Lower lobe of right lung (tissue), 2 donors: ENCODE data around the gene C9orf50. TPM values are rescaled to one million over a fixed set of nuclear protein-coding genes. Genes with fewer than 3 reads are reported as not detected.
A peak's percentile ranks its signal among the peaks of the same experiment; 100 is the strongest.

Experiments used
- ATAC-seq, 2 donors: fragments of 200-7000 bp; cut with Tn5 transposase; one replicate each; pipeline ENCODE4 v1.9.1; 2020 to 2022; ENCODE audit warnings: mild to moderate bottlenecking in 2 of 2, moderate library complexity in 2 of 2
- DNase-seq: peaks from one replicate; pipeline ENCODE4 v3.0.0-alpha.2; 2020
- H3K27ac ChIP-seq: fragments of 200-600 bp; one replicate; pipeline ENCODE4 v1.8.0; 2022
- H3K27me3 ChIP-seq: fragments of 200-600 bp; one replicate; pipeline ENCODE4 v1.8.0; 2022; ENCODE audit warnings: low read depth
- H3K36me3 ChIP-seq: fragments of 200-600 bp; one replicate; pipeline ENCODE4 v1.8.0; 2022; ENCODE audit warnings: mild to moderate bottlenecking
- H3K4me1 ChIP-seq: fragments of 200-600 bp; one replicate; pipeline ENCODE4 v1.8.0; 2022
- H3K4me3 ChIP-seq: fragments of 200-600 bp; one replicate; pipeline ENCODE4 v1.8.0; 2022; ENCODE audit warnings: mild to moderate bottlenecking
- H3K9me3 ChIP-seq: fragments of 200-600 bp; one replicate; pipeline ENCODE4 v1.8.0; 2022
- intact Hi-C: fragments of 100-400 bp; cut with DNase I; formaldehyde crosslinking; loops from one replicate; pipeline ENCODE4 v1.11.0; 2022
- total RNA-seq: library from RNA; stranded (reverse); fragmentation: NEBNext Ultra II Directional; extraction: Animal tissue kit (Norgen Biotek cat#: 25700); gene quantifications from one replicate; pipeline ENCODE4 v1.2.1, GENCODE V29; 2021
- TF ChIP-seq, protein P1 (sequence below): fragments of 200-600 bp; IDR thresholded peaks from one replicate; pipeline ENCODE4 v1.8.0; 2022; ENCODE audit warnings: antibody characterized with exemption, mild to moderate bottlenecking
- donor health status: DM: no; HTN: yes; CAD: no; lungs with severe emphysema.

The C9orf50 gene
- total RNA-seq, 1 donor from 2014 or later, result not detected

- intact Hi-C loops, result no loop called here
- no peak for DNase-seq
- ATAC-seq, result no peak
- TF ChIP-seq, protein P1, sequence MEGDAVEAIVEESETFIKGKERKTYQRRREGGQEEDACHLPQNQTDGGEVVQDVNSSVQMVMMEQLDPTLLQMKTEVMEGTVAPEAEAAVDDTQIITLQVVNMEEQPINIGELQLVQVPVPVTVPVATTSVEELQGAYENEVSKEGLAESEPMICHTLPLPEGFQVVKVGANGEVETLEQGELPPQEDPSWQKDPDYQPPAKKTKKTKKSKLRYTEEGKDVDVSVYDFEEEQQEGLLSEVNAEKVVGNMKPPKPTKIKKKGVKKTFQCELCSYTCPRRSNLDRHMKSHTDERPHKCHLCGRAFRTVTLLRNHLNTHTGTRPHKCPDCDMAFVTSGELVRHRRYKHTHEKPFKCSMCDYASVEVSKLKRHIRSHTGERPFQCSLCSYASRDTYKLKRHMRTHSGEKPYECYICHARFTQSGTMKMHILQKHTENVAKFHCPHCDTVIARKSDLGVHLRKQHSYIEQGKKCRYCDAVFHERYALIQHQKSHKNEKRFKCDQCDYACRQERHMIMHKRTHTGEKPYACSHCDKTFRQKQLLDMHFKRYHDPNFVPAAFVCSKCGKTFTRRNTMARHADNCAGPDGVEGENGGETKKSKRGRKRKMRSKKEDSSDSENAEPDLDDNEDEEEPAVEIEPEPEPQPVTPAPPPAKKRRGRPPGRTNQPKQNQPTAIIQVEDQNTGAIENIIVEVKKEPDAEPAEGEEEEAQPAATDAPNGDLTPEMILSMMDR, result no peak
- Histone ChIP-seq H3K9me3 (no peaks in the 10 kb centered on the region), H3K27ac (peak overlapping the region; percentile 87), H3K36me3 (peaks cover 5% of the 10 kb centered on the region), H3K27me3 (no peaks in the 10 kb centered on the region), H3K4me3 (peak overlapping the region; percentile 77), H3K4me1 (peaks cover 62% of the 10 kb centered on the region)
Measured at GRCh38 chr9:129627556-129628440, 6.9 kb upstream of the C9orf50 start.

- intact Hi-C loops, result no loop called here
- Histone ChIP-seq H3K27ac (peak overlapping the region; percentile 87), H3K4me1 (peaks cover 62% of the 10 kb centered on the region), H3K36me3 (no peaks in the 10 kb centered on the region), H3K4me3 (peak overlapping the region; percentile 77), H3K9me3 (no peaks in the 10 kb centered on the region), H3K27me3 (no peaks in the 10 kb centered on the region)
- no peak for DNase-seq
- TF ChIP-seq, protein P1, result no peak
- ATAC-seq, result peak; percentile 6 to 10
Measured at GRCh38 chr9:129626625-129627284, 5.9 kb upstream of the C9orf50 start.

- intact Hi-C loops, result no loop called here
- TF ChIP-seq, protein P1, result no peak
- ATAC-seq (peak; percentile 96 to 97), DNase-seq (peak; percentile 92)
- Histone ChIP-seq H3K4me1 (peaks cover 59% of the 10 kb centered on the region), H3K27ac (peak within 1 kb of the TSS; percentile 87), H3K4me3 (peak within 1 kb of the TSS; percentile 77), H3K36me3 (no peaks in the 10 kb centered on the region), H3K27me3 (peaks cover 3% of the 10 kb centered on the region), H3K9me3 (no peaks in the 10 kb centered on the region)
Measured at GRCh38 chr9:129626079-129626624, 5.3 kb upstream of the C9orf50 start, which contains the start of gene NTMT1. NTMT1 (plus strand) TSS chr9:129626163; CDS start chr9:129632704, 6,541 bp downstream.

- DNase-seq (no peak), ATAC-seq (peak in 1 of 2 donors; percentile 5)
- TF ChIP-seq, protein P1, result no peak
- H3K4me3 ChIP-seq, result no peak overlapping the region
- H3K27ac ChIP-seq, result peak overlapping the region; percentile 87
- intact Hi-C loops, result no loop called here
- H3K27me3 ChIP-seq, result peaks cover 14% of the 10 kb centered on the region
- H3K9me3 ChIP-seq, result no peaks in the 10 kb centered on the region
- no peaks in the 10 kb centered on the region for H3K36me3 ChIP-seq
- peaks cover 54% of the 10 kb centered on the region for H3K4me1 ChIP-seq
Measured at GRCh38 chr9:129624947-129625346, 4.0 kb upstream of the C9orf50 start.

DNA sequence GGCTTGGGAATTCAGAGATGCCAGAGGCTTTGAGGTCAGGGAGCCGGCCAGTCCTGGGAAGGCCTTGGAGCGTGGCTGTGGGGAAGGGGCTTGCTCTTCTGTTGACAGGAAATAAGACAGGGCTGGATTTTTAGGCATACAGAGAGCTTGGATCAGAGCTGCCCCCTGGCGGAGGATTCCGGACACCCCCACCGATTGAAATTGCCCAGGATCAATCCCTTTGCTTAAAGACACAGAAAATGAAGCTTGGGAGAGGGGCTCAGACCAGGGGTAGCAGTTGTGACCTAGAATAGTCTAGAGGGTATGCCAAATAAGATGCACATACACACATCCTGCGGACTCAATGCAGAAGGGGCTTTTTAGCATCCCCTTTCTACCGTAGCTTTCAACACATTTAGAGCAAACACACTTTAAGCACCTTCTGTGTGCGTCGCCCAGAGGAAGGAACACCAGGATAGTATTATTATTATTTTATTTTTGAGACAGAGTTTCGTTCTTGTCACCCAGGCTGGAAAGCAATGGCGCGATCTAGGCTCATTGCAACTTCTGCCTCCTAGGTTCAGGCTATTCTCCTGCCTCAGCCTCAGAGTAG, 3.4 kb upstream of the C9orf50 start:
- Histone ChIP-seq H3K27ac (no peak overlapping the region), H3K36me3 (no peaks in the 10 kb centered on the region), H3K4me1 (peaks cover 50% of the 10 kb centered on the region), H3K27me3 (peaks cover 14% of the 10 kb centered on the region), H3K9me3 (no peaks in the 10 kb centered on the region), H3K4me3 (no peak overlapping the region)
- no peak for DNase-seq
- TF ChIP-seq, protein P1, result peak; percentile 74
- peak; percentile 3 to 19 for ATAC-seq
- intact Hi-C loops, result no loop called here
